Suppressor macrophage treated with lipopolysaccharide for 1 hour (primary cell): ENCODE measurements around the gene TXNRD1.
"Not testable (repeated sequence)": the region's sequence is repeated elsewhere in the genome, so short reads cannot be mapped to it uniquely, and the experiment has no call there.

Experiments
- DNase-seq, 3 donors: peaks; one replicate each; pipeline ENCODE4 v3.0.0-alpha.2; 2020 to 2022

TXNRD1 gene

GRCh38 chr12:104197264-104197663 is 18.3 kb upstream of the TXNRD1 start:
- DNase-seq: no peak

- no peak for DNase-seq
These were observed 15.6 kb upstream of the TXNRD1 start for GRCh38 chr12:104199964-104200363.

GRCh38 chr12:104201238-104202001 is 14.2 kb upstream of the TXNRD1 start:
- peak; percentile 63 to 80 (median 69) for DNase-seq

GRCh38 chr12:104204690-104205480 is 10.7 kb upstream of the TXNRD1 start:
- no peak for DNase-seq

GRCh38 chr12:104207416-104208205 is 8.0 kb upstream of the TXNRD1 start:
- DNase-seq: no peak

GRCh38 chr12:104212516-104212915 is 3.1 kb upstream of the TXNRD1 start:
- DNase-seq: no peak

GRCh38 chr12:104213952-104214351 is 1.6 kb upstream of the TXNRD1 start:
- DNase-seq: no peak

- DNase-seq: peak; percentile 27 to 40 (median 29)
These were observed 944 bp downstream of the TXNRD1 start for GRCh38 chr12:104216521-104216924.

- not testable (repeated sequence) for DNase-seq
These were observed 2.9 kb downstream of the TXNRD1 start for GRCh38 chr12:104218506-104218905.

GRCh38 chr12:104218935-104219334 is 3.4 kb downstream of the TXNRD1 start:
- no peak for DNase-seq

- DNase-seq: peak; percentile 57 to 68 (median 57)
These were observed 3.8 kb downstream of the TXNRD1 start for GRCh38 chr12:104219361-104219892.

GRCh38 chr12:104219908-104220404 is 4.4 kb downstream of the TXNRD1 start:
- DNase-seq: peak; percentile 71 to 77 (median 77)

- no peak for DNase-seq
These were observed 5.4 kb downstream of the TXNRD1 start for GRCh38 chr12:104220931-104221330.

GRCh38 chr12:104222976-104223375 is 7.4 kb downstream of the TXNRD1 start:
- no peak for DNase-seq

GRCh38 chr12:104223712-104224111 is 8.1 kb downstream of the TXNRD1 start:
- DNase-seq: no peak

- no peak for DNase-seq
These were observed 11.1 kb downstream of the TXNRD1 start for GRCh38 chr12:104226672-104227071.

GRCh38 chr12:104230304-104231095 is 14.9 kb downstream of the TXNRD1 start:
- no peak for DNase-seq

- DNase-seq: no peak
These were observed 17.2 kb downstream of the TXNRD1 start for GRCh38 chr12:104232609-104233280.

- DNase-seq: no peak
These were observed 19.4 kb downstream of the TXNRD1 start for GRCh38 chr12:104234926-104235499.

- DNase-seq: no peak
These were observed 22.4 kb downstream of the TXNRD1 start for GRCh38 chr12:104237930-104238329.
